HepG2 (cell line): ENCODE results near the gene BPIFB2. TPM values are rescaled to one million over a fixed set of nuclear protein-coding genes. Genes with fewer than 3 reads are reported as not detected.
A peak's percentile ranks its signal among the peaks of the same experiment; 100 is the strongest.

Experiments
- RBM22 ChIP-seq: fragments of 200-400 bp; formaldehyde crosslinking; optimal IDR thresholded peaks from 2 replicates; pipeline ENCODE3; 2017; ENCODE audit warnings: mild to moderate bottlenecking, low read length, moderate library complexity
- SIN3B ChIP-seq: fragments of 150-350 bp; IDR thresholded peaks from 2 replicates; pipeline ENCODE4 v1.6.1; 2014; ENCODE audit warnings: low read length
- SPEN ChIP-seq: sonication (generic); formaldehyde crosslinking; IDR thresholded peaks from 2 replicates; pipeline ENCODE4 v1.5.1; 2020; ENCODE audit warnings: low read depth, mild to moderate bottlenecking, missing genetic modification reagents
- TARDBP ChIP-seq: sonication (generic); formaldehyde crosslinking; IDR thresholded peaks from 2 replicates; pipeline ENCODE4 v1.8.0; 2022; ENCODE audit warnings: mild to moderate bottlenecking, missing genetic modification reagents
- ZBTB38 ChIP-seq: sonication (generic); formaldehyde crosslinking; IDR thresholded peaks from 2 replicates; pipeline ENCODE4 v1.5.1; 2020; ENCODE audit warnings: mild to moderate bottlenecking, missing genetic modification reagents
- ZBTB7A ChIP-seq: sonication (generic); formaldehyde crosslinking; IDR thresholded peaks from 2 replicates; pipeline ENCODE4 v1.8.0; 2022; ENCODE audit warnings: mild to moderate bottlenecking, missing genetic modification reagents
- ZNF138 ChIP-seq: sonication (generic); formaldehyde crosslinking; IDR thresholded peaks from 2 replicates; pipeline ENCODE4 v1.5.0; 2020; ENCODE audit warnings: mild to moderate bottlenecking, low read depth, missing genetic modification reagents
- ZNF251 ChIP-seq: sonication (generic); formaldehyde crosslinking; IDR thresholded peaks from 2 replicates; pipeline ENCODE4 v1.9.0; 2021; ENCODE audit warnings: mild to moderate bottlenecking, missing genetic modification reagents
- ZNF552 ChIP-seq: sonication (generic); formaldehyde crosslinking; IDR thresholded peaks from 2 replicates; pipeline ENCODE4 v1.9.0; 2022; ENCODE audit warnings: missing genetic modification reagents, mild to moderate bottlenecking, borderline replicate concordance
- ZNF747 ChIP-seq: sonication (generic); formaldehyde crosslinking; IDR thresholded peaks from 2 replicates; pipeline ENCODE4 v1.8.1; 2023; ENCODE audit warnings: missing genetic modification reagents, mild to moderate bottlenecking, borderline replicate concordance
- ZNF788 ChIP-seq: sonication (generic); formaldehyde crosslinking; IDR thresholded peaks from 2 replicates; pipeline ENCODE4 v1.5.0; 2020; ENCODE audit warnings: mild to moderate bottlenecking, missing genetic modification reagents, borderline replicate concordance
- ZNF839 ChIP-seq: sonication (generic); formaldehyde crosslinking; IDR thresholded peaks from 2 replicates; pipeline ENCODE4 v1.4.0; 2020; ENCODE audit warnings: missing genetic modification reagents, mild to moderate bottlenecking, borderline replicate concordance
- ZSCAN21 ChIP-seq: sonication (generic); formaldehyde crosslinking; IDR thresholded peaks from 2 replicates; pipeline ENCODE4 v1.8.0; 2022; ENCODE audit warnings: mild to moderate bottlenecking, missing genetic modification reagents, moderate library complexity, borderline replicate concordance
- polyA plus RNA-seq, 8 experiments: library from polyadenylated mRNA; depleted of rRNA in 3 of 8; stranded (reverse) in 7 of 8; unstranded in 1 of 8; fragments of >200 nt; fragmentation: Illumina TruSeq in 4 of 8; extraction: Trizol in 4 of 8; gene quantifications; 2 replicates each; pipeline versions ENCODE4 v1.2.1 to v1.2.3, GENCODE V29; 2011 to 2016; ENCODE audit warnings: low read depth in 4 of 8, missing spikeins in 1 of 8, mixed read lengths in 1 of 8; ENCODE audit not compliant: insufficient read depth in 1 of 8
- total RNA-seq, 5 experiments: library from RNA; depleted of rRNA; stranded (reverse); fragments of >200 nt; fragmentation: Illumina TruSeq; extraction: Trizol; gene quantifications; 2 replicates each; pipeline ENCODE4 v1.2.3, GENCODE V29; 2016; ENCODE audit warnings: low read depth in 1 of 5
- TF ChIP-seq, protein P1 (sequence below): sonication (generic); formaldehyde crosslinking; IDR thresholded peaks from 2 replicates; pipeline ENCODE4 v1.5.0; 2020; ENCODE audit warnings: mild to moderate bottlenecking, missing genetic modification reagents, borderline replicate concordance
- TF ChIP-seq, protein P2 (sequence below): sonication (generic); formaldehyde crosslinking; IDR thresholded peaks from 2 replicates; pipeline ENCODE4 v1.4.0; 2020; ENCODE audit warnings: mild to moderate bottlenecking, missing genetic modification reagents
- TF ChIP-seq, protein P3 (sequence below): sonication (generic); formaldehyde crosslinking; IDR thresholded peaks from 2 replicates; pipeline ENCODE4 v1.4.0; 2020; ENCODE audit warnings: low read depth, mild to moderate bottlenecking, missing genetic modification reagents
- TF ChIP-seq, protein P4 (sequence below): sonication (generic); formaldehyde crosslinking; IDR thresholded peaks from 2 replicates; pipeline ENCODE4 v1.9.0; 2021; ENCODE audit warnings: missing genetic modification reagents, borderline replicate concordance
- TF ChIP-seq, protein P5 (sequence below): sonication (generic); formaldehyde crosslinking; IDR thresholded peaks from 2 replicates; pipeline ENCODE4 v1.8.0; 2022; ENCODE audit warnings: mild to moderate bottlenecking, missing genetic modification reagents, moderate library complexity

BPIFB2 gene
- total and polyA plus RNA-seq, 2 of the 13 experiments (the other 11 are each of a cell fraction or from before 2014, with no cell fraction given) = 54.5 to 902 TPM

DNA sequence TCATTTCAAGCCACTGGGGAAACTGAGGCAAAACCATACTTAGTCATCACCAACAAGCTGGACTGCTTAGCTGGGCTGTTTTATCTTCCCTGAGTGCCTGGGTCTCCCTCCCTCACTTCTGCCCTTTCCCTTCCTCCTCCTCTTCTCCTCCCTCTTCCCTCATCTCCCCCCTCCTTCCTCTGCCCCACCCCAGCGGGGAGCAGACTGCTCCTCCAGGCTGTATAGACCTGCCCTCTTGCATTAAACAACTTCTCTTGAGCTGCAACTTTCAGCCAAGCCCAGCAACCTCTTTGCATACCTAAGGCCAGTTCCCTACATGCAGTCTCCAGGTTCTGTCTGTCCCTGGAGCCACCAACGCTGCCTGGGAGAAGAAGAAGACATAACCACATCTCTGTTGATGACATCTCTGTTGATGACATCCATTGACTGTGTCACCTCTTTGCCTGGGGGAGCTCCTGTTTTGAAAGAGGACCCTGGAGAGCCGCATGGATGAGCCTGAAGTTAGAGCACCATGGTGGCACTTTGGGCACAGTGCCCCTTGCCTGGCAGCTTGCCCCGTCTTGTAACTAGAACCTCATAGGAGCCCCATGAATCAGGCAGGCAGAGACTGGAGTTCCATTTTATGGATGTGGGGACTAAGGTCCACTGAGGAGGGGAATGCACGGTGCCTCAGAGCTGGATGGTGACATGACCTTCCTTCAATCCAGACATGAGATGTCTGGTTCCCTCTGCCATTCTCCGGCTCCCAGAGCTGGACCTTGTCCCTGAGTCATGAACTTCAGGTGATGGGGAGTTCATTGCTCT is 16.1 kb downstream of the BPIFB2 start (continued):
- TF ChIP-seq, protein P1, sequence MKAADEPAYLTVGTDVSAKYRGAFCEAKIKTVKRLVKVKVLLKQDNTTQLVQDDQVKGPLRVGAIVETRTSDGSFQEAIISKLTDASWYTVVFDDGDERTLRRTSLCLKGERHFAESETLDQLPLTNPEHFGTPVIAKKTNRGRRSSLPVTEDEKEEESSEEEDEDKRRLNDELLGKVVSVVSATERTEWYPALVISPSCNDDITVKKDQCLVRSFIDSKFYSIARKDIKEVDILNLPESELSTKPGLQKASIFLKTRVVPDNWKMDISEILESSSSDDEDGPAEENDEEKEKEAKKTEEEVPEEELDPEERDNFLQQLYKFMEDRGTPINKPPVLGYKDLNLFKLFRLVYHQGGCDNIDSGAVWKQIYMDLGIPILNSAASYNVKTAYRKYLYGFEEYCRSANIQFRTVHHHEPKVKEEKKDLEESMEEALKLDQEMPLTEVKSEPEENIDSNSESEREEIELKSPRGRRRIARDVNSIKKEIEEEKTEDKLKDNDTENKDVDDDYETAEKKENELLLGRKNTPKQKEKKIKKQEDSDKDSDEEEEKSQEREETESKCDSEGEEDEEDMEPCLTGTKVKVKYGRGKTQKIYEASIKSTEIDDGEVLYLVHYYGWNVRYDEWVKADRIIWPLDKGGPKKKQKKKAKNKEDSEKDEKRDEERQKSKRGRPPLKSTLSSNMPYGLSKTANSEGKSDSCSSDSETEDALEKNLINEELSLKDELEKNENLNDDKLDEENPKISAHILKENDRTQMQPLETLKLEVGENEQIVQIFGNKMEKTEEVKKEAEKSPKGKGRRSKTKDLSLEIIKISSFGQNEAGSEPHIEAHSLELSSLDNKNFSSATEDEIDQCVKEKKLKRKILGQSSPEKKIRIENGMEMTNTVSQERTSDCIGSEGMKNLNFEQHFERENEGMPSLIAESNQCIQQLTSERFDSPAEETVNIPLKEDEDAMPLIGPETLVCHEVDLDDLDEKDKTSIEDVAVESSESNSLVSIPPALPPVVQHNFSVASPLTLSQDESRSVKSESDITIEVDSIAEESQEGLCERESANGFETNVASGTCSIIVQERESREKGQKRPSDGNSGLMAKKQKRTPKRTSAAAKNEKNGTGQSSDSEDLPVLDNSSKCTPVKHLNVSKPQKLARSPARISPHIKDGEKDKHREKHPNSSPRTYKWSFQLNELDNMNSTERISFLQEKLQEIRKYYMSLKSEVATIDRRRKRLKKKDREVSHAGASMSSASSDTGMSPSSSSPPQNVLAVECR (CRISPR knock-in tag) = 0 out of 2 replicates have a peak, but pooled peaks have one; percentile 10
- TF ChIP-seq ZNF747 (no peak; the same call in 1 of the 2 replicates), ZSCAN21 (CRISPR knock-in tag) (0 out of 2 replicates have a peak, but pooled peaks have one; percentile 24), ZBTB38 (no peak), SPEN (CRISPR knock-in tag) (0 out of 2 replicates have a peak, but pooled peaks have one; percentile 1), ZNF839 (CRISPR knock-in tag) (no peak), RBM22 (peak; percentile 11), ZNF788 (peak; percentile 41; the same call in 1 of the 2 replicates), ZNF138 (no peak), TARDBP (CRISPR knock-in tag) (0 out of 2 replicates have a peak, but pooled peaks have one; percentile 11), ZNF251 (CRISPR knock-in tag) (no peak), ZNF552 (CRISPR knock-in tag) (no peak), SIN3B (no peak), ZBTB7A (CRISPR knock-in tag) (no peak)
- TF ChIP-seq, protein P2, sequence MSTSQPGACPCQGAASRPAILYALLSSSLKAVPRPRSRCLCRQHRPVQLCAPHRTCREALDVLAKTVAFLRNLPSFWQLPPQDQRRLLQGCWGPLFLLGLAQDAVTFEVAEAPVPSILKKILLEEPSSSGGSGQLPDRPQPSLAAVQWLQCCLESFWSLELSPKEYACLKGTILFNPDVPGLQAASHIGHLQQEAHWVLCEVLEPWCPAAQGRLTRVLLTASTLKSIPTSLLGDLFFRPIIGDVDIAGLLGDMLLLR (CRISPR knock-in tag) = no peak
- TF ChIP-seq, protein P3, sequence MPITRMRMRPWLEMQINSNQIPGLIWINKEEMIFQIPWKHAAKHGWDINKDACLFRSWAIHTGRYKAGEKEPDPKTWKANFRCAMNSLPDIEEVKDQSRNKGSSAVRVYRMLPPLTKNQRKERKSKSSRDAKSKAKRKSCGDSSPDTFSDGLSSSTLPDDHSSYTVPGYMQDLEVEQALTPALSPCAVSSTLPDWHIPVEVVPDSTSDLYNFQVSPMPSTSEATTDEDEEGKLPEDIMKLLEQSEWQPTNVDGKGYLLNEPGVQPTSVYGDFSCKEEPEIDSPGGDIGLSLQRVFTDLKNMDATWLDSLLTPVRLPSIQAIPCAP = no peak
- TF ChIP-seq, protein P4, sequence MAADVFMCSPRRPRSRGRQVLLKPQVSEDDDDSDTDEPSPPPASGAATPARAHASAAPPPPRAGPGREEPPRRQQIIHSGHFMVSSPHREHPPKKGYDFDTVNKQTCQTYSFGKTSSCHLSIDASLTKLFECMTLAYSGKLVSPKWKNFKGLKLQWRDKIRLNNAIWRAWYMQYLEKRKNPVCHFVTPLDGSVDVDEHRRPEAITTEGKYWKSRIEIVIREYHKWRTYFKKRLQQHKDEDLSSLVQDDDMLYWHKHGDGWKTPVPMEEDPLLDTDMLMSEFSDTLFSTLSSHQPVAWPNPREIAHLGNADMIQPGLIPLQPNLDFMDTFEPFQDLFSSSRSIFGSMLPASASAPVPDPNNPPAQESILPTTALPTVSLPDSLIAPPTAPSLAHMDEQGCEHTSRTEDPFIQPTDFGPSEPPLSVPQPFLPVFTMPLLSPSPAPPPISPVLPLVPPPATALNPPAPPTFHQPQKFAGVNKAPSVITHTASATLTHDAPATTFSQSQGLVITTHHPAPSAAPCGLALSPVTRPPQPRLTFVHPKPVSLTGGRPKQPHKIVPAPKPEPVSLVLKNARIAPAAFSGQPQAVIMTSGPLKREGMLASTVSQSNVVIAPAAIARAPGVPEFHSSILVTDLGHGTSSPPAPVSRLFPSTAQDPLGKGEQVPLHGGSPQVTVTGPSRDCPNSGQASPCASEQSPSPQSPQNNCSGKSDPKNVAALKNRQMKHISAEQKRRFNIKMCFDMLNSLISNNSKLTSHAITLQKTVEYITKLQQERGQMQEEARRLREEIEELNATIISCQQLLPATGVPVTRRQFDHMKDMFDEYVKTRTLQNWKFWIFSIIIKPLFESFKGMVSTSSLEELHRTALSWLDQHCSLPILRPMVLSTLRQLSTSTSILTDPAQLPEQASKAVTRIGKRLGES (CRISPR knock-in tag) = no peak
- TF ChIP-seq, protein P5, sequence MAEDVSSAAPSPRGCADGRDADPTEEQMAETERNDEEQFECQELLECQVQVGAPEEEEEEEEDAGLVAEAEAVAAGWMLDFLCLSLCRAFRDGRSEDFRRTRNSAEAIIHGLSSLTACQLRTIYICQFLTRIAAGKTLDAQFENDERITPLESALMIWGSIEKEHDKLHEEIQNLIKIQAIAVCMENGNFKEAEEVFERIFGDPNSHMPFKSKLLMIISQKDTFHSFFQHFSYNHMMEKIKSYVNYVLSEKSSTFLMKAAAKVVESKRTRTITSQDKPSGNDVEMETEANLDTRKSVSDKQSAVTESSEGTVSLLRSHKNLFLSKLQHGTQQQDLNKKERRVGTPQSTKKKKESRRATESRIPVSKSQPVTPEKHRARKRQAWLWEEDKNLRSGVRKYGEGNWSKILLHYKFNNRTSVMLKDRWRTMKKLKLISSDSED = no peak; the same call in 1 of the 2 replicates
